Measurements from ENCODE around the gene RIC8B.

RIC8B gene

GRCh38 chr12:106758349-106759110 lies 16.0 kb upstream of the RIC8B start:
- DNase-seq: no peak
- intact Hi-C loops (cut with DNase I): no loop called here

DNA sequence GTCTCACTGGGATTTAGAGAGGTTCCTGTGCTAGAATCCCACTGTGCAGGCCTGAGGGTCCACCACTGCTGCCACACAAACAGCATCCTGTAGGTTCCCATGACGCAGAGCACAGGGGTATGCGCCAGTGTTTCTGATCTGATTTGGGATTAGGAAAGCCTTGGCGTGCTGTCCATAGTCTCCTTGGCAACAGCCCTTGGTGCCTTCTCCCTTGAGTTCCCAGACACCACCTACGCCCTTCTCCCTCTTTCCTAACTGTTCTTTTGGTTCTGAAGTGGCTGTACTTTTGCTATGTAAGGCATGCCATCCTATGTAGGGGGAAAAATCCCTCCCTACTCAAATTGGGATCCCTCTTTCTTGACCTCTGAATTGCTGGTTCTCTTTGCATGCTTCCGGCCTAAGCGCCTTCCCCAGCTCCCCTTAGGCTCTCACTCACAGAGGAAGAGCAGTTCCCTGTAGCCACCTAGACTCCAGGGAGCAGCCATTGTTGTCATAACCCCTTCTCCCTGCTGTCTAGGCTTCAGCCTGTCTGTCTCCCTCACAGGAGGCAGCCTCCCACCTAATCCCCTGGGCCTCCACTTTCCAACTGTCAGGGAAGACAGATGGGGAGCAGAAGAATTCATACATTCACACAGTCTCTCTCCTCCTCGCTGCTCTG lies 14.8 kb upstream of the RIC8B start:
- intact Hi-C loops (cut with DNase I): no loop called here
- peak in 4 of 10 donors; percentile 25 to 88 (median 43) for DNase-seq

DNA sequence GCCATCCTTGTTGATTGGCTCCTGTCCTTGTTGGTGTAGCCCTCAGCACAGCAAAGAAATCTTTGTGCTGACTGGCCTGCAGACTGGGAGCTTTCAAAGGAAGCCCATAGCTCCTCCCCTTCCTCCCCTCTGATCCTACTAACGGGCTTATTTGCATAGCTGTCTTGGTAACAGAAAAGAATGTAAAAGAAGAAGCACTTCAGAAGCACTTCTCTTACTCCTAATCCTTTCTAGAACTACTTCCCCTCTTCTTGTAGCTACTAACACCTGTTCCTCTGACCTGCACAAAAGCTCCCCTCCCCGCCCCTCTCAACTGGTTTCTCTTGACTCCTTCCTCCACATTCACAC lies 14.3 kb upstream of the RIC8B start:
- DNase-seq: peak in 1 of 10 donors; percentile 32

DNA sequence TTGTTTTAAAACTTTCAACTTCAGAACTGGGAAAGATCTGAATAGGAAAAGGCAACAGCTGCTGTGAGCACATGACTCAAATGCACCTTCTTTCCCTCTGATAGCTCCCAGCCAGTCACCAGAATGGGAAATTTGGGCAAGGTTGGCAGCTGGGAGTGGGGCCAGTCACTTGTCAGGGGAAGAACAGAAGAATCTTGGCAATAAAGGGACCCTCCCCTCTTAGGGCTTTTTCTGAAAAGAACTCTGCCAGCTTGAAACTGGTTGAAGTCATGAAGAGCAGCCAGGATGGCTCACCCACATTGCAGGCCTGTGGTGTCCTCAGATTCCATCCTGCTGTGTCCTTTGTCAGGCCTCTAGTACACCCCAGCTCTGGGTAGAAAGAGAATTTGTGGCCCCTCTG lies 10.3 kb upstream of the RIC8B start:
- no peak for DNase-seq
- intact Hi-C loops (cut with DNase I): no loop called here

More for the DNA sequence above, 14.3 kb upstream of the RIC8B start:
- intact Hi-C loops (cut with DNase I): no loop called here

- intact Hi-C loops (cut with DNase I): no loop called here
- DNase-seq: peak in 4 of 10 donors; percentile 26 to 79 (median 40)
These were observed 9.7 kb upstream of the RIC8B start for GRCh38 chr12:106764738-106765137.

DNA sequence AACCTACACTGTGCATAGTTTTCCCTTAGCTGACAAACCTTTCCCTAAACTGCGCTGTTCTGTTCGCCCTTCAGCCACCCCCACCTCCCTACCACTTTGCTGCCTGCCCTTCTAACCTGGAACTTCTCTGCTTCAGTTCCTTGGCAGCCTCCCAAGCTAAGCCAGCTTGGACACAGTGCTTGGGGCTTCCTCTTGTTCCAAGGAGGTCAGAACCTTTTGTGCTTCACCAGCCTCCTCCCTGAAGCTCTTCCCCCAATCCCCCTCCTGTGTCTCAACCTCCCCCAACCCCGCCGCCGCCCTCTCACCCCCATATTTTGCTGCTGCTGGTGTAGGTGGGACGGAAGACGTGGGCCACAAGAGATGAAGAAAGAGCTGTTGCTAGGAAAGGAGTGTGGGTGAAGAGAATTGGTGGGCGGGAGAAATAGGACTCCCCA lies 8.1 kb upstream of the RIC8B start:
- intact Hi-C loops (cut with DNase I): no loop called here
- no peak for DNase-seq

DNA sequence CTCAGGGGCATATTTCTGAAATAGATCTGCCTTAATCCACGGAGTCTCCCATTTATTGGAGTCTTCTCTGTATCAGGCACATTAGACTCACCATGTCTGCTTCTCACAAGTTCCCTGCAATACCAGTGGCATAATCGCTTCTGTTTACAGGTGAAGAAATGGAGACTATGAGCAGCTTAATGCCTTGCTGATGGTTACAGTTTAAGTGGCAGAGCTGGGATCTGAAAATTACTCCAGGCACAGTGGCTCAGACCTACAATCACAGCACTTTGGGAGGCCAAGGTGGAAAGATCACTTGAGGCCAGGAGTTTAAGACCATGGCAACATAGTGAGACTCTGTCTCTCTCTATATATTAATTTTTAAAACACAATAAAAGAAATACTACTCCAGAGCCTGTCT lies 7.3 kb upstream of the RIC8B start:
- intact Hi-C loops (cut with DNase I): no loop called here
- no peak for DNase-seq

- no peak for DNase-seq
- intact Hi-C loops (cut with DNase I): no loop called here
These were observed 6.3 kb upstream of the RIC8B start for GRCh38 chr12:106767954-106768822.

GRCh38 chr12:106769078-106769477 lies 5.4 kb upstream of the RIC8B start:
- intact Hi-C loops (cut with DNase I): no loop called here
- DNase-seq: no peak

- no peak for DNase-seq
- intact Hi-C loops (cut with DNase I): no loop called here
These were observed 4.9 kb upstream of the RIC8B start for GRCh38 chr12:106769546-106769945.

- no peak for DNase-seq
- intact Hi-C loops (cut with DNase I): loop anchor here (5.0 kb wide), 1 partner anchor 414 kb away; the partner anchor contains the start of gene POLR3B
These were observed 3.1 kb upstream of the RIC8B start for GRCh38 chr12:106771425-106771824.

- no peak for DNase-seq
These were observed 1.0 kb upstream of the RIC8B start for GRCh38 chr12:106773286-106774004.

DNA sequence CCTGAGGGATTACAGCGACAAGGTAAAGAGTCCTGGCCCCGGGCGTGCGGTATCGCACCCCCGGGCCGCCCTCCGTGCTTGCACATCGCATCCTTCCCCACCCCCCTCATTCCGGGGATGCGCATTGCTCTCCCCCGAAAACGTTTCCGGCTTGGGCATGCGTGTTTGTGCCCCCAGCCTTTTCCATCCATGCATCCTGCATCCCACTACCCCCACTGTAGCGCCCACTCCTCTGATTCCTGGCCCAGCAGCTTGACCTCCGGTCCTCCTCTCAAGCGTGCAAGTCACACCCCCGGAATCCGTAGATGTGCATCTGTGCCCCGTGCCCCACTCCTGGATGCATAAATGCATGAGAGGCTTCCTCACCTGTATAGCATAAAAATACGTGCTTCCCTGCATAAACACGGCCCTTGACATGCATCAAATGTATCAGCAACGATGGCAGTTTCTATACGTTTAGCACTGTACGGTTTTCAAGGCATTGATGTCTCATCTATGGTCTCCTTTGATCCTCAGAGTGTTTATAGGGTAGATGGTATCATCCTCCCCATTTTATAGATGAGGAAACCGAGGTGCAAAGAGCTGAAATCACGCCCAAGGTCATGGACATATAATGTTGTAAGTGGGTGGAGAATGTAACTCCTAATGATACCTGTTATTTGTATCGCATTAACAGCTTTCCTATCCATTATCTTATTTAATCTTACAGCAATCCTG lies 484 bp downstream of the RIC8B start:
- DNase-seq: peak in 1 of 10 donors; percentile 42
- intact Hi-C loops (cut with DNase I): loop anchor here (5.0 kb wide), 1 partner anchor 418 kb away; the partner anchor contains the start of gene POLR3B

More at GRCh38 chr12:106773286-106774004, 1.0 kb upstream of the RIC8B start:
- intact Hi-C loops (cut with DNase I): loop anchor here (5.0 kb wide), 1 partner anchor 416 kb away; the partner anchor contains the start of gene POLR3B

- intact Hi-C loops (cut with DNase I): no loop called here
- no peak for DNase-seq
These were observed 2.4 kb downstream of the RIC8B start for GRCh38 chr12:106776897-106777296.

- DNase-seq: no peak
- intact Hi-C loops (cut with DNase I): no loop called here
These were observed 5.6 kb downstream of the RIC8B start for GRCh38 chr12:106780010-106780631.

- intact Hi-C loops (cut with DNase I): no loop called here
These were observed 8.1 kb downstream of the RIC8B start for GRCh38 chr12:106782619-106783018.

DNA sequence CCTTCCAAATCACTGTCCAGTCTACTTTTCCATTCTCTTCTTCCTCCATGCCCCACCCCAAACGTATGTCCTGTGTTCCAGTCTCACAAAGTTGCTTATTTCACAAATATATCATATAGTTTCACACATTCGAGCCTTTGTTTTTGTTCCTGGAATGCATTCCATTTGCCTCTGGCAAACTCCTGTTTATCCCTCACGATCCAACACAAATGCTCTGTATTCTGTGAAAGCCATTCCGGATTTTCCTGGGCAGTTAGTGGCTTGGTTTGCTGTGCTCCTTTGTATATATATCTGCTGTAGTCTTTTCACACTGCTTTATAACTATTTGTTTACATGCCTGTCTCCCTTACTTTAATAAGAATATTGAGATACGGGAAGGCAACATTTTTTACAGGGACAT lies 9.0 kb downstream of the RIC8B start:
- DNase-seq: no peak
- intact Hi-C loops (cut with DNase I): no loop called here

More at GRCh38 chr12:106782619-106783018, 8.1 kb downstream of the RIC8B start:
- no peak for DNase-seq

- no peak for DNase-seq
- intact Hi-C loops (cut with DNase I): no loop called here
These were observed 15.5 kb downstream of the RIC8B start for GRCh38 chr12:106790020-106790419.

- intact Hi-C loops (cut with DNase I): no loop called here
- no peak for DNase-seq
These were observed 17.0 kb downstream of the RIC8B start for GRCh38 chr12:106791531-106791930.
